RCC 7860 (cell line): ENCODE measurements around the gene ARMH4.

Source experiments
- DNase-seq: peaks from one replicate; pipeline ENCODE4 v3.0.0-alpha.2; 2015; ENCODE audit warnings: low spot score
- FAIRE-seq: peaks from 2 replicates; lab custom pipeline; 2012; peaks lifted over from hg19 to GRCh38; lab: Jason Lieb, UNC

Gene ARMH4

GRCh38 chr14:57976701-57977100, 175.3 kb downstream of the ARMH4 start:
- FAIRE-seq (no peak), DNase-seq (no peak)

GRCh38 chr14:57974896-57975295, 177.1 kb downstream of the ARMH4 start:
- no peak for DNase-seq
- no peak for FAIRE-seq

- FAIRE-seq (no peak), DNase-seq (no peak)
Measured at GRCh38 chr14:57970594-57970993, 181.4 kb downstream of the ARMH4 start.

- DNase-seq, result no peak
- no peak for FAIRE-seq
Measured at GRCh38 chr14:57970175-57970574, 181.8 kb downstream of the ARMH4 start.

GRCh38 chr14:57963071-57963470, 188.9 kb downstream of the ARMH4 start:
- FAIRE-seq (no peak), DNase-seq (no peak)

- DNase-seq, result no peak
- no peak for FAIRE-seq
Measured at GRCh38 chr14:57962325-57963035, 189.5 kb downstream of the ARMH4 start.

- DNase-seq (no peak), FAIRE-seq (no peak)
Measured at GRCh38 chr14:57961786-57962060, 190.3 kb downstream of the ARMH4 start.

GRCh38 chr14:57960946-57961785, 190.8 kb downstream of the ARMH4 start:
- DNase-seq (no peak), FAIRE-seq (no peak)

GRCh38 chr14:57957441-57957840, 194.6 kb downstream of the ARMH4 start:
- DNase-seq, result no peak

More at GRCh38 chr14:57957441-57957840, 194.6 kb downstream of the ARMH4 start:
- FAIRE-seq, result no peak
